Measurements from ENCODE around the gene ECT2.

DNA sequence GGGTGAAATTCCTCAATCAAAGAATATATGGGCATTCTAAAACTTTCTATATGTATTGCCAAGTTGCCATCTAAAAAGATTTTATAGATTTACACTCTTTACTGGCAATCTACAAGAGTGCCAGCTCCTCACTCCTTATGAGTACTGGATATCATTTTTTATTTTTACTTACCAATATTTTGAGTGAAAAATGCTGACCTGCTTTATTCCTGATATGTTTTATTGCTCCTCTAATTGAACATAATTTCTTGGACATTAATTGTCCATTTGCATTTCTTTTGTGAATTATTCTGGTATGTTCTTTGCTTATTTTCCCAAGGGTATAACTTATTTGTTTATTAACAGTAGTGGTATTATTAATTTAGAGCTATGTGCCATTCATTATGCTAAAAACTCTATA is 96.8 kb downstream of the ECT2 start:
- TF ChIP-seq POLR2A (IDR thresholded peaks at IDR 0.05): no peak
- TF ChIP-seq, protein P1, sequence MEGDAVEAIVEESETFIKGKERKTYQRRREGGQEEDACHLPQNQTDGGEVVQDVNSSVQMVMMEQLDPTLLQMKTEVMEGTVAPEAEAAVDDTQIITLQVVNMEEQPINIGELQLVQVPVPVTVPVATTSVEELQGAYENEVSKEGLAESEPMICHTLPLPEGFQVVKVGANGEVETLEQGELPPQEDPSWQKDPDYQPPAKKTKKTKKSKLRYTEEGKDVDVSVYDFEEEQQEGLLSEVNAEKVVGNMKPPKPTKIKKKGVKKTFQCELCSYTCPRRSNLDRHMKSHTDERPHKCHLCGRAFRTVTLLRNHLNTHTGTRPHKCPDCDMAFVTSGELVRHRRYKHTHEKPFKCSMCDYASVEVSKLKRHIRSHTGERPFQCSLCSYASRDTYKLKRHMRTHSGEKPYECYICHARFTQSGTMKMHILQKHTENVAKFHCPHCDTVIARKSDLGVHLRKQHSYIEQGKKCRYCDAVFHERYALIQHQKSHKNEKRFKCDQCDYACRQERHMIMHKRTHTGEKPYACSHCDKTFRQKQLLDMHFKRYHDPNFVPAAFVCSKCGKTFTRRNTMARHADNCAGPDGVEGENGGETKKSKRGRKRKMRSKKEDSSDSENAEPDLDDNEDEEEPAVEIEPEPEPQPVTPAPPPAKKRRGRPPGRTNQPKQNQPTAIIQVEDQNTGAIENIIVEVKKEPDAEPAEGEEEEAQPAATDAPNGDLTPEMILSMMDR (IDR thresholded peaks at IDR 0.05): no peak
